Pancreas (tissue), 10 donors: ENCODE results near the gene GLRX2. TPM values are rescaled to one million over a fixed set of nuclear protein-coding genes. Genes with fewer than 3 reads are reported as not detected.
A peak's percentile ranks its signal among the peaks of the same experiment; 100 is the strongest.

Source experiments
- ATAC-seq, 4 donors: fragments of 200-7000 bp; cut with Tn5 transposase; one replicate each; pipeline versions ENCODE4 v1.8.0 to v1.9.1; 2020; ENCODE audit warnings: mild to moderate bottlenecking in 4 of 4, moderate library complexity in 4 of 4
- DNase-seq, 6 donors: peaks; one replicate each; pipeline ENCODE4 v3.0.0-alpha.2; 2020
- FAIRE-seq: peaks from 2 replicates; lab custom pipeline; 2012; peaks lifted over from hg19 to GRCh38; lab: Jason Lieb, UNC
- H3K27ac ChIP-seq, 4 donors: fragments of 200-600 bp; sonication (generic); 1 replicate in 3 of 4; 2 replicates in 1 of 4; pipeline versions ENCODE4 v1.5.0 to v1.8.0; 2020
- H3K27me3 ChIP-seq, 4 donors: fragments of 200-600 bp; one replicate each; pipeline ENCODE4 v1.8.0; 2021
- H3K36me3 ChIP-seq, 3 donors: fragments of 200-600 bp; sonication (generic) in 1 of 3; one replicate each; pipeline versions ENCODE4 v1.5.0 to v1.8.0; 2020 to 2021
- H3K4me1 ChIP-seq, 3 donors: fragments of 200-600 bp; one replicate each; pipeline ENCODE4 v1.8.0; 2021
- H3K4me3 ChIP-seq, 4 donors: fragments of 200-600 bp; sonication (generic) in 2 of 4; one replicate each; pipeline versions ENCODE4 v1.5.0 to v1.8.0; 2020 to 2021
- H3K9me3 ChIP-seq, 4 donors: fragments of 200-600 bp; one replicate each; pipeline ENCODE4 v1.8.0; 2021
- CTCF ChIP-seq, 4 donors: fragments of 200-600 bp; sonication (generic) in 3 of 4; IDR thresholded peaks; one replicate each; pipeline versions ENCODE4 v1.5.0 to v1.8.0; 2021; ENCODE audit warnings: antibody characterized with exemption in 4 of 4
- WGBS, 2 donors: extraction: QIAGEN DNeasy Blood & Tissue Kit; methylation state at CpG; one replicate each; pipeline ENCODE4 v1.1.7; 2013; 5-methylcytosine and 5-hydroxymethylcytosine counted together
- intact Hi-C, 3 donors: fragments of 100-400 bp; cut with DNase I; formaldehyde crosslinking; loops; one replicate each; pipeline versions ENCODE4 v1.11.1 to v1.14.2; 2022
- polyA plus RNA-seq, 2 donors: library from polyadenylated mRNA; stranded (reverse); fragments of 200-250 nt; gene quantifications; one replicate each; pipeline ENCODE4 v1.2.3, GENCODE V29; 2013
- total RNA-seq, 6 donors: library from RNA; stranded (reverse); fragmentation: NEBNext Ultra II Directional in 4 of 6; extraction: Animal tissue kit (Norgen Biotek cat#: 25700) in 4 of 6; gene quantifications; one replicate each; pipeline versions ENCODE4 v1.2.1 to v1.2.4, GENCODE V29; 2021 to 2023
- donor health status: healthy with polysubstance abuse.
- donor health status: DM: no; HTN: no; CAD: no; lungs with moderate emphysema.
- donor health status: DM: no; HTN: no; CAD: no.
- donor health status: control.
- donor health status: control.
- donor health status: Bipolar disorder and iron deficiency.
- donor health status: DM: yes; HTN: yes; CAD: no.
- donor health status: DM: no; HTN: no; CAD: no.
- donor health status: DM: no; HTN: no; CAD: no.
- donor health status: DM: yes; HTN: yes; CAD: no.

GLRX2 gene
- total and polyA plus RNA-seq, 8 donors, result 4.1 to 12.9 (median 6.3) TPM

GRCh38 chr1:193123751-193124150 is 18.5 kb upstream of the GLRX2 start:
- Histone ChIP-seq H3K36me3 (no peaks in the 10 kb centered on the region), H3K9me3 (no peaks in the 10 kb centered on the region), H3K27me3 (no peaks in the 10 kb centered on the region), H3K27ac (no peak overlapping the region), H3K4me1 (peaks cover 9 to 21% (median 14%) of the 10 kb centered on the region in 3 donors), H3K4me3 (peak overlapping the region in 1 of 4 donors; percentile 80)
- DNase-seq (no peak), ATAC-seq (no peak), FAIRE-seq (no peak)
- intact Hi-C loops, result no loop called here
- no peak for TF ChIP-seq CTCF (IDR thresholded peaks at IDR 0.05)

GRCh38 chr1:193121616-193122593 is 16.7 kb upstream of the GLRX2 start, which contains the start of gene CDC73:
Gene CDC73 (plus strand): TSS chr1:193122031. CDS start chr1:193122201, 170 bp downstream.
- H3K4me3 ChIP-seq, result peak within 1 kb of the TSS; percentile 58 to 80 (median 70)
- peak within 1 kb of the TSS; percentile 73 to 95 (median 91) for H3K27ac ChIP-seq
- H3K9me3 ChIP-seq, result no peaks in the 10 kb centered on the region
- H3K36me3 ChIP-seq, result no peaks in the 10 kb centered on the region
- FAIRE-seq, result peak; percentile 67
- peak; percentile 95 to 100 (median 98) for DNase-seq
- H3K27me3 ChIP-seq, result no peaks in the 10 kb centered on the region
- peak; percentile 96 to 99 (median 98) for ATAC-seq
- TF ChIP-seq CTCF (IDR thresholded peaks at IDR 0.05), result peak; percentile 87 to 98 (median 95)
- 0 to 1% methylated on average over 84 to 85 of the region's 85 CpGs for WGBS, 2 donors
- intact Hi-C loops, result no loop called here
- H3K4me1 ChIP-seq, result peaks cover 9 to 21% (median 14%) of the 10 kb centered on the region in 3 donors

GRCh38 chr1:193120604-193121166 is 15.5 kb upstream of the GLRX2 start:
- no peaks in the 10 kb centered on the region for H3K27me3 ChIP-seq
- peaks cover 9 to 21% (median 14%) of the 10 kb centered on the region in 3 donors for H3K4me1 ChIP-seq
- 60 to 65% methylated on average over 6 of the region's 6 CpGs for WGBS, 2 donors
- no peaks in the 10 kb centered on the region for H3K36me3 ChIP-seq
- intact Hi-C loops, result no loop called here
- DNase-seq (no peak), ATAC-seq (no peak), FAIRE-seq (no peak)
- peak overlapping the region in 2 of 4 donors; percentile 65 to 80 for H3K4me3 ChIP-seq
- no peak for TF ChIP-seq CTCF (IDR thresholded peaks at IDR 0.05)
- no peaks in the 10 kb centered on the region for H3K9me3 ChIP-seq
- no peak overlapping the region for H3K27ac ChIP-seq

GRCh38 chr1:193118803-193119730 is 13.9 kb upstream of the GLRX2 start:
- no peaks in the 10 kb centered on the region for H3K27me3 ChIP-seq
- WGBS, 2 donors, result 57 to 63% methylated on average over 4 of the region's 4 CpGs
- intact Hi-C loops, result no loop called here
- no peak overlapping the region for H3K27ac ChIP-seq
- no peak for DNase-seq
- no peak for TF ChIP-seq CTCF (IDR thresholded peaks at IDR 0.05)
- no peak for ATAC-seq
- no peaks in the 10 kb centered on the region for H3K36me3 ChIP-seq
- H3K9me3 ChIP-seq, result no peaks in the 10 kb centered on the region
- H3K4me3 ChIP-seq, result no peak overlapping the region
- no peak for FAIRE-seq
- H3K4me1 ChIP-seq, result peaks cover 9 to 13% (median 11%) of the 10 kb centered on the region in 3 donors
